Pericardium fibroblast (primary cell): ENCODE data around the gene DHDDS. TPM values are rescaled to one million over a fixed set of nuclear protein-coding genes. Genes with fewer than 3 reads are reported as not detected.

Experiments
- total RNA-seq: library from RNA; depleted of rRNA; stranded (reverse); fragments of >200 nt; gene quantifications from 2 replicates; pipeline ENCODE4 v1.2.3, GENCODE V29; 2015

Gene DHDDS, protein sequence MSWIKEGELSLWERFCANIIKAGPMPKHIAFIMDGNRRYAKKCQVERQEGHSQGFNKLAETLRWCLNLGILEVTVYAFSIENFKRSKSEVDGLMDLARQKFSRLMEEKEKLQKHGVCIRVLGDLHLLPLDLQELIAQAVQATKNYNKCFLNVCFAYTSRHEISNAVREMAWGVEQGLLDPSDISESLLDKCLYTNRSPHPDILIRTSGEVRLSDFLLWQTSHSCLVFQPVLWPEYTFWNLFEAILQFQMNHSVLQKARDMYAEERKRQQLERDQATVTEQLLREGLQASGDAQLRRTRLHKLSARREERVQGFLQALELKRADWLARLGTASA
- total RNA-seq = 27.4 and 32.0 TPM in 2 replicates

DNA sequence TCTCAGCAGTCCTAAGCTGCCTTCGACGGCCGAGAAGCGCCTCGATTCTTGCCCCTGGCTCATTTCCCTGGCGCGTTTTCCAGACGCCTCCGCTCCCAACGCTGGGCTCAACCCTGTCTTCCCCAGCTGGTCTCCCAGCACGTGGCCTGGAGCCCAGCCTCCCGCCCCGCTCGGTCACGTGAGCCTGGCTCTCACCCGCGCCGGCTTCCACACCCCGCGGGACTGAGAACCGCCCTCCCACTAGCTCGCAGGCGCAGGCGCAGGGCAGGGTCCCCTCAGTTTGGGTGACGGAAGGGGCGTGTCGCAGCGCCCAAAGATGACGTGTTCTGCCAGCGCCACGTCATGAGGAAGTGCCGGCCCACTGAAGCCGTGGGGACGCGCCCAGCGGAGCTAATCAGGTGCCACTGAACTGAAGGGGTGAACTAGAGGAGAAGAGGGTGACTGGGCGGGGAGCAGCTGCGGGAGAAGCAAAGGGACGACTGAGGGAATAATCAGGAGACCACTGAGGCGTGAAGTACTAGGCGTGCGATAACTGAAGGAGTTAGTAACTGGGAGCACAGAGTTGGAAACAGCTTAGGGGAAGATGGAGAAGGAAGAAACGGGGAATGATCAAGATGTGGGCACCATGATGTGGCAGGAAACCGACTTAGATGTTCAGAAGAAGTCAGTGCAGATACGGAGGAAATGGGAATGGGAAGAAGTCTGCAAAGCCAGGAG lies at the start of gene DHDDS:
Gene DHDDS (plus strand): TSS at position 343 of the 717 bp plus-strand sequence. CDS start 625 bp downstream, outside the sequence.

GRCh38 chr1:26410706-26411623 lies 21.2 kb upstream of the DHDDS start, which contains the start of gene LIN28A:
Gene LIN28A (plus strand): TSS chr1:26410817. CDS start chr1:26410892, 75 bp downstream.

DNA sequence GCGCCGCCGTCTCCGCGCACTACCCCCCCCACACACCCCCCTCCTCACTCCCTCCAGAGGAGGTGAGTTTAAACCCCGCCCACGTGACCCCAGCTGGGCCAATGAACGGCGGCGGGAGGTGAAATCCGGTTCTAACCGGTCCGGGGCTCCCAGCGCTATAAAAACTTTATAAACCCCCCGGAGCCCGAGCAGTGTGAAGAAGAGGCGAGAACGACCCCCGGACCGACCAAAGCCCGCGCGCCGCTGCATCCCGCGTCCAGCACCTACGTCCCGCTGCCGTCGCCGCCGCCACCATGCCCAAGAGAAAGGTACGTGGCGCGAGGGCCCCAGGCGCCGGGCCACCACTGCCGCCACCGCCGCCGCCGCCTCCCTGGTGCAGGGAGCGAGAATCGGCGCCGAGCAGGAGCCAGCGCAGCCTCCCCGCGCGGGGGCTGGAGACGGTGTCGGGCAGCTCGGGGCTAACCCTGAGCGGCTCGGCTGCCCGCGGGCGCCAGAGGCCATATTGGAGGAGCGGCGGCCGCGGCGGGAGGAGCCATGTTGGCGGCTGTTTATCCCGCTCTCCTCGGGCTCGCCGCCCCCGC lies 40.3 kb downstream of the DHDDS start, which contains the start of gene HMGN2:
Gene HMGN2 (plus strand): TSS at position 121 of the 581 bp plus-strand sequence. CDS start 173 bp downstream, at position 294.

Other genes with a start within 250 kb of the DHDDS start
- gene CATSPER4, start 241.7 kb upstream of the DHDDS start, total RNA-seq = not detected in 2 replicates
- 6.0 TPM in 2 replicates for gene CEP85, start 198.1 kb upstream of the DHDDS start, total RNA-seq
- gene SH3BGRL3, start 152.2 kb upstream of the DHDDS start, total RNA-seq = 121 and 201 TPM in 2 replicates
- gene UBXN11, start 125.7 kb upstream of the DHDDS start, total RNA-seq = 2.2 and 2.8 TPM in 2 replicates
- not detected in 2 replicates for gene CD52, start 114.4 kb upstream of the DHDDS start, total RNA-seq
- gene CRYBG2, start 78.2 kb upstream of the DHDDS start, total RNA-seq = not detected in 2 replicates
- not detected in 2 replicates for gene ZNF683, start 59.6 kb upstream of the DHDDS start, total RNA-seq
- gene LIN28A, start 21.5 kb upstream of the DHDDS start, total RNA-seq = not detected in 2 replicates
- 272 and 287 TPM in 2 replicates for gene HMGN2, start 40.1 kb downstream of the DHDDS start, total RNA-seq
- gene RPS6KA1, start 97.4 kb downstream of the DHDDS start, total RNA-seq = 0.77 and 2.0 TPM in 2 replicates